TTC549 (cell line): ENCODE measurements around the gene CEACAM6.

Experiments
- FAIRE-seq: peaks from 2 replicates; lab custom pipeline; 2012; peaks lifted over from hg19 to GRCh38; lab: Jason Lieb, UNC

The CEACAM6 gene

DNA sequence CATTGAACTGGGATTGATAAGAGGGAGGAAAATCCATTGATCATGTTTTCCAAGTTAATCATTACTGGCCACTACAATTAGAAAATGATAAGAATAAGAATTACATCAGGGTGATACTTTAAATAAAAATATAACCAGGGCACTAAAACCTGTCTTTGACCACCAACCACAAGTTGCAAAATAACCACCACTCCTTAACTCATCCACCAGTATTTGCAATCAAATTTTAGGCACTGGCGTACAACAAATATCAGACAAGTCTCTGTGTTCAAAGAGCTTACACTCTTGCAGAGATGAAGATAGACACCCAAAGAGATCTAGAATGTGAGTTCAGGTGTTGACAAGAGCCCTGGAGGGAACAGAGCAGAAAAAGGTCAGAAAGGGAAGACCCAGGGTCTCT, 41.6 kb downstream of the CEACAM6 start:
- no peak for FAIRE-seq

DNA sequence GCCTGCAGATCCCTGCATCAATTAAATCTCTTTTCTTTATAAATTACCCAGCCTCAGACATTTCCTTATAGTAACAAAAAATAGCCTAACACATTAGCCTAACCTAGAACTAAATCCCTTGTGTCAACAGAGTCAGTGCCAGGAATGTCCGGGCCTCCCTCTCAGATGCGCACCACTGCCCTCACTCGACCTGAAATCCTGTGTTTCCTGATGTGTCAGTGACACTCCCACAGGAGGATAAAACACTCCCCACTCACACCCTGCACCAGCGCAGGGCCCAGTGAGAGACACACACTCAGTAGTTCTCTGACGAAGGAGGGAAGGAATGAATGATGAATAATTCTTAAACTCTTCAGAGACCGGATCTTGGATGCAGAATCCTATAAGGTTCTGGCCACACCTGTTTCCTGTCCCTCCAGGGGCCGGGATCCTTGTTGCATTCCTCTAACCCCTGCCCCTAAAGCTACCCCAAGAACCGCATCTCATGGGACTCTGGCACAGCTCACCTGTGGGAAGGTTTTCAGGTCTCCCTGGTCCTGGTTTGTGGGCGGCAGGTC, 44.2 kb downstream of the CEACAM6 start:
- FAIRE-seq: no peak

DNA sequence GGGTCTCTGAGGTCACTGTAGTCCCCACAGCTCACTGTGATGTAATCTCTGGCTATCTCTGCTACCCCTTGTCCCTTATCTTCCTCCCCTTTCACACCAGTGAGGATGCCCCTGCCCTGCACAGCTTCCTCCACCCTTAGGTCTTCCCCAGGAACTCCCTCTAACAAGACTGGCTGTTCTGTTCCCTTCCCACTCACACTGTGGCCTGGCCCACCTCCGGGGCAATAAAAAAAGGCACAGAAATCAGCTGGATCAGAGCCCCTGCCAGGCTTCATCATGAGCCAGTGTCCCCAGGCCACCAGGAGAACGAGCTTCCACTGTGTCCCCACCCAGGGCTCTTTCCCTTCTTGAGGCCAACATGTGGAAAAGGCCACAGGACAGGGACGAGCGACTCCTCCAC, 45.7 kb downstream of the CEACAM6 start:
- FAIRE-seq: no peak

GRCh38 chr19:41801792-41802211, 46.5 kb downstream of the CEACAM6 start:
- FAIRE-seq: no peak

DNA sequence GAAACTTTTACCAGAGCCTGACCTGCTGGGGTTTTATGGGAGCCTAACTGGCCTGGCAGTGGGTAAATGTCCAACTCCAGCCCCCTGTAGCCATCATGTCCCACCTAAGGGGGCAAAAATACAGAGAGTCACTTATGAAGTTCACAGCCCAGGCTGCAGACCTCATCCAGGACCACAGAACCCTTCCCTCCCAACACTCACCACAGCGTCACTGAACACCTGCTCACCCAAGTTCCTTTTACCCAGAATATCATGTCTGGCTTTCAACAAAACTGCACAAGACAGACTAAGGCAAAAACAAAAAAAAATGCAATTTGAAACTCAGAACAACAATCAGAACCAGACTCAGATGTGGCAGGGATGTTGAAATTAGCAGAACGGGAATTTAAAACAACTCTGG, 47.4 kb downstream of the CEACAM6 start:
- FAIRE-seq: no peak

DNA sequence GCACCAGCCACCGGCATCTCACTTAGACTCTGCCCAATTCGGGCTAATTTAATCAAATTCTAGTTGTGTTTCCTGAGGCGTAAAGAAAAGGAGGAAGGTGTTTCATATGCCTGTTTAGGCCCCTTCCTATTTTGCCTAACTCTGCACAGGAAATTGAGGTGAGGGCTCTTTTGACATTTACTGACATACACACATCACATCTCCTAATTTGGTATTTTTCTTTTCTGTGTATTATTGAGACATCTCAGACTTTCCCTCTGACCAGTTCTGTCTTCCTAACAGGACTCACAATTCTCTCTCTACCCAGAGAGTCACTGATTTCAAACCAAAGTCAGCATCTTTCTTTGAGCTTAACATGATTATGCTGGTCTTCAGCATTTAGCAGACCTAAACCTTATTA, 49.0 kb downstream of the CEACAM6 start:
- FAIRE-seq: no peak

DNA sequence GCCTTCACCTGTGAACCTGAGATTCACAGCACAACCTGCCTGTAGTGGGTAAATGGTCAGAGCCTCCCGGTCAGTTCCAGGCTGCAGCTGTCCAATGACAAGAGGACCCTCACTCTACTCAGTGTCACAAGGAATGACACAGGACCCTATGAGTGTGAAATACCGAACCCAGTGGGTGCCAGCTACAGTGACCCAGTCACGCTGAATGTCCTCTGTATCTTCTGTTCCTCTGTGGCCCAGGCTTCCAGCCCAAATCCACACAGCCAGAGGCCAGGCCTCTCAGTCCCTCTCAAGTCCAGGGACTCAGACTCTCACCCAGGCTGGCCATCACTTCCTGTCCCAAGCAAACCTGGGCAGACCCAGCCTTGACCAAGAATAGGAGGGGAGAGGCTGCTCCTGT, 51.8 kb downstream of the CEACAM6 start:
- no peak for FAIRE-seq

- no peak for FAIRE-seq
Observed at GRCh38 chr19:41808663-41809566, 53.6 kb downstream of the CEACAM6 start.

GRCh38 chr19:41810301-41810700, 55.0 kb downstream of the CEACAM6 start:
- FAIRE-seq: no peak

- no peak for FAIRE-seq
Observed at GRCh38 chr19:41811036-41811435, 55.7 kb downstream of the CEACAM6 start.

- FAIRE-seq: no peak
Observed at GRCh38 chr19:41811981-41812380, 56.7 kb downstream of the CEACAM6 start.

DNA sequence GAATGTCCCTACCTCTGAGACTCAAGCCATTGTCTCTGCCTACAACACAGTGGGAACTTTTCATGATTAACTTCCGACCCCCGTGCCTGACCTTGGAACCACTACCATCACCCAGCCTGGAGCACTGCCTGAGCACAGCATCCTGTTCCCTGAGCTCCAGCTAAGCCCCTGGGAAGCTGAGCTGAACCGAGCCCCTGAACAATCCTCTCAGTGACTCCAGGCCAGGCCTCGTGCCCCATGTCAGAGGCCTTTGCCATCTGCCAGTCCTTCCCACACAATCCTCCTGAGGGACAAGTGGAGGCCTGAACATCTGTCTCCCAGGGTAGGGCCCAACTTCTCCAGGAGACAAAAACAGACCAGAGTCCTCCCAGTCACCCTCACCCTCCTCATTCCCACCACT, 58.6 kb downstream of the CEACAM6 start:
- FAIRE-seq: no peak

- no peak for FAIRE-seq
Observed at GRCh38 chr19:41815301-41815700, 60.0 kb downstream of the CEACAM6 start.

DNA sequence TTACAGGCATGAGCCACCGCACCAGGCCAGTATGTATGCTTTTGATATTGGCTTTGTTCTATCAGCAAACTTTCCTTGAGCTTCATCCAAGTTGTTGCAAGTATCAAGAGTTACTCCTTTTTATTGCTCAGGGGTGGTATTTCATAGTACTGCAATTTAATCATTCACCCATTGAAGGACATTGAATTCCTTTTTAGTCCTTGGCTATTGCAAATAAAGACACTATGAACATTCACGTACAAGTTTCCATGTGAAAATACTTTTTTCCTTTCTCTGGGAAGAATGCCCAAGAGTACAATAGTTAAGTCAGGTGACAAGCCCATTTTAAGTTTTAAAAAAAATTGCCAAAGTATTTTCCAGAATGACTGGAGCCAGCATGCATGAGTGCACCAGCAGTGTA, 61.4 kb downstream of the CEACAM6 start:
- FAIRE-seq: no peak

- FAIRE-seq: no peak
Observed at GRCh38 chr19:41821003-41821735, 65.8 kb downstream of the CEACAM6 start.
